Effector memory CD4-positive, alpha-beta T cell (primary cell): ENCODE results near the gene NDST3.

ENCODE experiments used
- DNase-seq, 3 donors: peaks; one replicate each; pipeline ENCODE4 v3.0.0-alpha.2; 2020
- H3K27ac ChIP-seq: 2 replicates; pipeline ENCODE4 v1.7.0; 2013; ENCODE audit warnings: mild to moderate bottlenecking, low read length, moderate library complexity; ENCODE audit not compliant: insufficient read depth, poor library complexity, severe bottlenecking
- H3K27me3 ChIP-seq: replicated peaks from 2 replicates; pipeline ENCODE4 v1.7.0; 2013; ENCODE audit warnings: mild to moderate bottlenecking, low read length; ENCODE audit not compliant: insufficient read depth, control insufficient read depth, poor library complexity, severe bottlenecking
- H3K36me3 ChIP-seq: 2 replicates; pipeline ENCODE4 v1.7.0; 2013; ENCODE audit warnings: mild to moderate bottlenecking, low read length, moderate library complexity; ENCODE audit not compliant: control insufficient read depth, insufficient read depth
- H3K4me1 ChIP-seq: 2 replicates; pipeline ENCODE4 v1.7.0; 2013; ENCODE audit warnings: low read length, mild to moderate bottlenecking; ENCODE audit not compliant: control insufficient read depth, insufficient read depth, poor library complexity, severe bottlenecking
- H3K4me3 ChIP-seq: 2 replicates; pipeline ENCODE4 v1.7.0; 2013; ENCODE audit warnings: low read length, low read depth, mild to moderate bottlenecking; ENCODE audit not compliant: insufficient read depth, poor library complexity, severe bottlenecking
- H3K9me3 ChIP-seq: 2 replicates; pipeline ENCODE4 v1.7.0; 2013; ENCODE audit warnings: mild to moderate bottlenecking, low read length, moderate library complexity; ENCODE audit not compliant: control insufficient read depth

The NDST3 gene

DNA sequence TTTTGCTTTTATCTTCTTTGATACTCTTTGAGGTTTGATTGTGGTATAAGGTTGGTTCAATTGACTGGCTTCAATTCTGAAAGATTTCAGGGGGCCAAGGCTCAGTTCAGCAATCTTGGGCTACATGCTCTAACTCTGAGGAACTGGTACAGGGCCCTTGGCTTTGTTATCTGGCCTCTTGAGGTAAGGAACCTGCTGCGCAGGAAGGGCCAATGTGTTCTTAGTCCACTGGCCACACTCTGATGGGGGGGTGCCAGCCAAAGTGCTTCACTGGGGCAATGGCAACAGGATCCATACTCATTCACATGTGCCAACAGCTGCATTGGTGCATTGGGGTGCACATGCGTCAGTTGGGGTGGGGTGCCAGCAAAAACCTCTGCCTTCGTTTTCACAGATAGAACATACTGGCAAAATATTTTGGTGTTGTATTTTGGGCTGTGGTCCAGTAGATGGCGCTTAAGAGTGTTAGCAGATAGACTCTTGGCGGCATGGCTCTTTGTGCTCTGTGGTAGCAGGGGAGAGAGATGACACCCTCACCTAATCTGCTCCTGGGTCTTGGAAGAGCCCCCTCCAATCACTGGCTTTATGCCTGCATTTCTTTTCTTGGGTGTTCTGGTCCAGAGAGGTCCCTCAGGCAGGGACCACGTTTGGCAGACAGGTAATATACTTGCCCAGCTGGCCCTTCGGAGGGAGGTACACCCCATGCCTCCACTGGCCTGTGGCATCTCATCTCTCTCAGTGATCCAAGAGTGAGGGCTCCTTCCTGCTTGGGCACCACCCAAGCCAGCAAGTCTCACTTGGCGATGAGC is 42.9 kb downstream of the NDST3 start:
- no peak overlapping the region for H3K27ac ChIP-seq
- no peaks in the 10 kb centered on the region for H3K4me1 ChIP-seq
- H3K36me3 ChIP-seq = no peaks in the 10 kb centered on the region
- no peaks in the 10 kb centered on the region for H3K9me3 ChIP-seq
- DNase-seq = no peak
- H3K4me3 ChIP-seq = no peak overlapping the region
- H3K27me3 ChIP-seq = no peaks in the 10 kb centered on the region

DNA sequence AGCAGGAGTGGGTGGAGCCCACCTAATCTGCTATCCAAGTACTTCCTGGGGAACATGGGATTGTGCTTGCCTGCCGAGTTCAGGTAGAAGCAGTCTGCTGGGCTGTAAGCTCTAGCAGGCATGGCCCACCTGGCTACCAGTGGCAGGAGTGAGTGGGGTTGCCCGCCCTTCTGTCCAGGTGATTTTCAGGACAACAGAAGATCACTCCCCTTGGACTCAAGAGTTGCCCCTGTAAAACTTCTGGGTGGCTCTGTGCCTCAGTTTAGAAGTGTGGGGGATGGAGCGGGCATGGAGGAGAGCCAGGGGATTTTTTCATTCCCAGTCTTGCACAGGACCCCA is 43.5 kb downstream of the NDST3 start:
- no peaks in the 10 kb centered on the region for H3K9me3 ChIP-seq
- H3K27me3 ChIP-seq = no peaks in the 10 kb centered on the region
- H3K36me3 ChIP-seq = no peaks in the 10 kb centered on the region
- DNase-seq = no peak
- no peaks in the 10 kb centered on the region for H3K4me1 ChIP-seq
- H3K4me3 ChIP-seq = no peak overlapping the region
- H3K27ac ChIP-seq = no peak overlapping the region

DNA sequence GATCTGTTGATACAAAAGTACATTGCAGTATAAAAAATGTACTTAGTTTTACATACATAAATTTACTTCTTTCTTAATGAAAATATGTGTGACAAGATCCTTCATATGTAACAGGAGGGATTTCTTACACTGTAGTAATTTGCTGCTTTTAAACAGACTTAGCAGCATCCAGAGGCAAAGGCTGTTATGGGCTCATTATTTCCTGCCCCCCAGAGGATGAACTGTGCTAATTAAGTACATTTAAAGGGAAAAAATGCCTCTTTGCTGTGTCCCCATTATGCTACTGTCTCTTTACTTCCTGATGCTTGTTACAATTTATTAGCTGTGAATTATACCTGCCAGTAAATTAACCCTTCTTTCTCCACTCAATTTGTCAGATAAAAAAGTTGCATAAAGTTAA is 47.1 kb downstream of the NDST3 start:
- DNase-seq = no peak
- Histone ChIP-seq H3K4me1 (no peaks in the 10 kb centered on the region), H3K9me3 (no peaks in the 10 kb centered on the region), H3K36me3 (no peaks in the 10 kb centered on the region), H3K27me3 (no peaks in the 10 kb centered on the region), H3K27ac (no peak overlapping the region), H3K4me3 (no peak overlapping the region)

DNA sequence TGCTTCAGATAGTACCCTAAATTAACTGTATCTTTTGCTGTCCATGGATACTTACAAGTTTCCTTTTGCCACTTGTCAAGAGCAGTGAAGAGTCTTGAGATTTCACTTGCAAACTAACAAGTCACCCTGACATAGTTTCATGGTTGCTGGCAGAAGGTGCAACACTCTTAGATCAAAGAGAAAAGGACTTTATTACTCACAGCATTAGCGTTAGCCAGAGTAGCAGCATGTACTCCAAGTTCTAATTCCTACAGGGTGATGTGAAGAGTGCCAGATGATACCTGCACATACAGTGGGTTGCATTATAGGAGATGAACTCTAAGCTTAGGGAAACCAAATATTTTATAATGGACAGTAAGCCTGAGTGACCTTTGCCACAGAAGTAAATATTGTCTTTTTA is 47.9 kb downstream of the NDST3 start:
- no peak for DNase-seq
- H3K9me3 ChIP-seq = no peaks in the 10 kb centered on the region
- H3K4me1 ChIP-seq = no peaks in the 10 kb centered on the region
- H3K36me3 ChIP-seq = no peaks in the 10 kb centered on the region
- no peak overlapping the region for H3K27ac ChIP-seq
- H3K4me3 ChIP-seq = no peak overlapping the region
- no peaks in the 10 kb centered on the region for H3K27me3 ChIP-seq

DNA sequence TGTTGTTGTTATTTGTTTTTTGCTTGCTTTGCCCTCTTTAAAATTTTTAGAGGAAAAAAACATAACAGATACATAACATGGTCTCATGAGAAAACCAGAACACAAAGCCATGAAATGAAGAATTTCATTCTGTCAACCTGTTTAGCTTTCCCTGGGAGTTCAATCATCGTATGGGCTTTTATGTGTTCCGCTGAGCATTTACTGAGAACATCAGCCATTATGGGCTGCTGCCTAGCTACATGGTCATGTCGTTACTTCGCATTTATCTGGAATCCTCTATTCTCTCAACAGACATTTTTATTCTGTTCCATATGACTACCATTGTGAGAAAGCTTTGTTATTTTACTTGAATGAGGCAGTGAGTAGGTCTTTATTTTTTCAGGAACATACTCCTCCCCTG is 51.4 kb downstream of the NDST3 start:
- Histone ChIP-seq H3K27ac (no peak overlapping the region), H3K36me3 (no peaks in the 10 kb centered on the region), H3K27me3 (no peaks in the 10 kb centered on the region), H3K9me3 (no peaks in the 10 kb centered on the region), H3K4me3 (no peak overlapping the region), H3K4me1 (no peaks in the 10 kb centered on the region)
- no peak for DNase-seq

DNA sequence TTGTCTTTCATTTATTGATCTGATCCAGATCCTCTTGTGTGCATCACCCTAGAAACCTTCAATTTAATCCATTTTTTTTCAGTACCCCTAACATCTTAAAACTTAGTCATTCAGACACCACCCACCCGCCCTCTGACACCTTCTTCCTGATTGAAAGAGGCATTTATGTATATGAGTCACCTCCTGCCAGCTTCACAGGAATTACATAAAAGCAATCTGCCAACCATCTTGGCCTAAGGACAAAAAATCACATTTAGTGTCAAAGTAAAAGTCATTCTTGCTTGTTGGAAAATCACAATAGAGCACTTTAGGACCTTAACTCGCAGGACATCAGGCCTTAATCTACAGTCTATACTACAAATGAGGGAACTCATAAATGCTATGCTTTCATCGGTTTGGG is 52.1 kb downstream of the NDST3 start:
- Histone ChIP-seq H3K4me3 (no peak overlapping the region), H3K9me3 (no peaks in the 10 kb centered on the region), H3K4me1 (no peaks in the 10 kb centered on the region), H3K27me3 (no peaks in the 10 kb centered on the region), H3K27ac (no peak overlapping the region), H3K36me3 (no peaks in the 10 kb centered on the region)
- no peak for DNase-seq

DNA sequence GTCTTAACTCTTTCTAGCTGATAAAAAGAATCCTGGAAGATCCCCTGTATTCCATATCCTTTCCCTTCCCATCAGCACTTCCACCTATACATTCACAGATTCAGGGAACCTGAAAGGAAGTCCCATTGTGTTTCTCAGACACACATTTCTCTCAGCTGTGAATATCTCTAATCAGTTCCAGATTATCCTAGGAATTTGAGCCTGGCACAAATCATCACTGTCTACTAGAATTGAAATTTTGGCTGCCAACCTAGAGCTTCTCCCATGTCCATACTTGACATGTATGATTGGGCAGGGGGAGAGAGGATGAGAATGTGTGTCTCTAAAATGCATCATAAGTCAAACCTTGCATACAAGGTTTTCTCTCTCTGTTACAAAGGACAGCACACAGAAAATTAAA is 53.1 kb downstream of the NDST3 start:
- H3K4me1 ChIP-seq = no peaks in the 10 kb centered on the region
- H3K36me3 ChIP-seq = no peaks in the 10 kb centered on the region
- H3K9me3 ChIP-seq = no peaks in the 10 kb centered on the region
- no peak for DNase-seq
- no peak overlapping the region for H3K27ac ChIP-seq
- no peak overlapping the region for H3K4me3 ChIP-seq
- no peaks in the 10 kb centered on the region for H3K27me3 ChIP-seq

DNA sequence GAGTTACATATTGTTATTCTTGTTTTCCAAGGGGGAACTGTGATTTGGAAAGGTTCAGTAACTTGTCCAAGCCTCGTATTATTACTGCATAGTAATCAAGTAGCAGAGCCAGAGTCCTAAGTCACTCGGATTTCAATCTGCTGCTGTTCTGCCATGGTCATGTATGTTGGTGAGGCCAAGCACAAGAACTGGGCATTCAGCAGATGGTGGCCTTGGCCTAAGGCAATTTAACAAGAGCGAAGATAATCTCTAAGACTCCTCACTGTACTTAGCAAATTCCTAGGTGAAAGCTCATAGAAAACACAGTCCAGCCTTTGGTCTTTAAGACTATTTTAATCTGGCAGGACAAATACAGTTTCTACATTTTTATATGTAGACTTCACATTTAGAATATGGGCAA is 64.8 kb downstream of the NDST3 start:
- Histone ChIP-seq H3K4me3 (no peak overlapping the region), H3K27me3 (no peaks in the 10 kb centered on the region), H3K9me3 (no peaks in the 10 kb centered on the region), H3K4me1 (no peaks in the 10 kb centered on the region), H3K27ac (no peak overlapping the region), H3K36me3 (no peaks in the 10 kb centered on the region)
- DNase-seq = no peak

DNA sequence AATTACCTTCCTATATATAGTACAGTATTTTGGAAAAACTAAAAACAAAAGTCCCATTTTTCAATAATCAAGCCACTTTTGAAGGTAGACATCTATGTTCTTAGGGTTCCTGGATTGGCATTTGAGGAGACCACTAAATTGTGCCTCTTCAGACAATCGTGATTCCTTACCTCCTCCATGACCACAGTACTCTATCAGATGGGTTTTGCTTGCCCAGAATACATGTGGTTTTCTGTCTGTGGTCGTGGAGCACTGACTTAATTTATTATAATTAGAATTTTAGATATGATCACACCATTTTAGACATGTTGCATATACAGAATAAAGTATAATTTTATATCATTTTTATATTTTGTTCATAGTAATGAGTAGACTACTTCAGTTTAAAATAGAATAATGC is 67.9 kb downstream of the NDST3 start:
- H3K27me3 ChIP-seq = no peaks in the 10 kb centered on the region
- H3K4me3 ChIP-seq = no peak overlapping the region
- DNase-seq = no peak
- H3K4me1 ChIP-seq = no peaks in the 10 kb centered on the region
- H3K27ac ChIP-seq = no peak overlapping the region
- no peaks in the 10 kb centered on the region for H3K36me3 ChIP-seq
- no peaks in the 10 kb centered on the region for H3K9me3 ChIP-seq

DNA sequence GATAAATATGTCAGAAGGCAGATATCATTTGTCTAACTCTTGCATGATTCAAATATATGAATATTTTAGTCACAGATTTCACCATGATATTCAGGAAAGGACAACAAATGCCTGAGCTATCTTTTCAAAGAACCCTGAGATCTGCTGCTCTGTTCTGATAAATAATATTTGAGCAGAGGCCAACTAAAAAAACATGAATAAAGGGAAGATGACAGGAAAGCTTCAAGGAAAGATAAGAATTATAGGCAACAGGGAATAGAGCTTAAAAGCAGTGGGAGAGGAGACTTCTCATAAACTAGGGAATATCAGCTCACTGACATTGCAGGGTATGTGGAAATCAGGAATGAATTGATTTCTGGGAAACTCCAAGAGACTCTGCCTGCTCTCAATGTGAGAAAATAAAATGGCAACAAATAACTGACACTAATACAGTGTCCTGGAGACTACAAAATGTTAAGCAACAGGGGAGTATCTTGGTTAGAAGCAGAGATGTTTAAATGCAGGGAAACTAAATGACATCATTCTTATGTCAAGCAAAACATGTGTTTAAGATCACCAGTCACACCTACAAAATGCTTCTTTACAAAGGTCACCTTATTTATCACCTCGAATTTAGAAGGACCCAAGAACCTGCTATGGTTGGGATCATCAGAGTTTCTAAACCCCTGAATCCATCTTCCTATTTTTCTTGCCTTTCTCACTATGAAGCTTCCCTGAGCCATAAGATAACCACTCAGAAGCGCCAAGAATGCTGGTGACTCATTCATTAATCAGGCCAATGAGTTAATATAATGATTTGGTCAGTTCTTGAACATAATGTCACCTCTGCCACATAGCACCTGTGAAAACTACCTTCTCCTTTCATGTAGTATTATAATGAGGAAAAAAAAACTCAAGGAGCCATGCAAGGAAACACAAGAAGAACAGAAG is 78.1 kb downstream of the NDST3 start:
- Histone ChIP-seq H3K4me1 (no peaks in the 10 kb centered on the region), H3K36me3 (no peaks in the 10 kb centered on the region), H3K27ac (no peak overlapping the region), H3K4me3 (no peak overlapping the region), H3K9me3 (no peaks in the 10 kb centered on the region), H3K27me3 (no peaks in the 10 kb centered on the region)
- DNase-seq = no peak
